Right lobe of liver (tissue), 6 donors: ENCODE data around the gene ASPSCR1. TPM values are rescaled to one million over a fixed set of nuclear protein-coding genes. Genes with fewer than 3 reads are reported as not detected.

Experiments used
- ATAC-seq, 4 donors: fragments of 200-7000 bp; cut with Tn5 transposase; one replicate each; pipeline ENCODE4 v1.9.1; 2020; ENCODE audit warnings: mild to moderate bottlenecking in 4 of 4, moderate library complexity in 4 of 4
- DNase-seq, 3 donors: peaks; one replicate each; pipeline ENCODE4 v3.0.0-alpha.2; 2020
- H3K27ac ChIP-seq, 3 donors: fragments of 200-600 bp; one replicate each; pipeline ENCODE4 v1.8.0; 2022
- H3K27me3 ChIP-seq, 2 donors: fragments of 200-600 bp; one replicate each; pipeline ENCODE4 v1.8.0; 2022
- H3K36me3 ChIP-seq, 4 donors: fragments of 200-600 bp; sonication (generic) in 1 of 4; one replicate each; pipeline versions ENCODE4 v1.5.1 to v1.8.0; 2017 to 2022; ENCODE audit warnings: control low read depth in 1 of 4
- H3K4me1 ChIP-seq, 4 donors: fragments of 200-600 bp; sonication (generic) in 1 of 4; one replicate each; pipeline versions ENCODE4 v1.5.1 to v1.8.0; 2017 to 2022; ENCODE audit warnings: control low read depth in 1 of 4
- H3K4me3 ChIP-seq, 3 donors: fragments of 200-600 bp; one replicate each; pipeline ENCODE4 v1.8.0; 2022
- H3K9me3 ChIP-seq, 4 donors: fragments of 200-600 bp; sonication (generic) in 1 of 4; one replicate each; pipeline versions ENCODE4 v1.5.1 to v1.8.0; 2017 to 2022; ENCODE audit warnings: control low read depth in 1 of 4
- POLR2A ChIP-seq: fragments of 450-650 bp; IDR thresholded peaks from one replicate; pipeline ENCODE4 v1.6.1; 2017; ENCODE audit warnings: antibody characterized with exemption, mild to moderate bottlenecking
- WGBS: methylation state at CpG from one replicate; pipeline ENCODE4 v1.1.6; 2018; ENCODE audit warnings: low coverage, low lambda C conversion rate; ENCODE audit not compliant: insufficient coverage; ENCODE audit errors: missing lambda C conversion rate; 5-methylcytosine and 5-hydroxymethylcytosine counted together
- intact Hi-C, 2 donors: fragments of 100-400 bp; cut with DNase I; formaldehyde crosslinking; loops; one replicate each; pipeline versions ENCODE4 v1.11.2 to v1.14.1; 2022
- total RNA-seq, 6 experiments: library from RNA; depleted of rRNA in 2 of 6; stranded (reverse); fragments of >200 nt in 2 of 6; fragmentation: NEBNext Ultra II Directional in 3 of 6; extraction: Animal tissue kit (Norgen Biotek cat#: 25700) in 3 of 6; gene quantifications; one replicate each; pipeline versions ENCODE4 v1.1.0 to v1.2.4, GENCODE V29; 2016 to 2023
- TF ChIP-seq, protein P1 (sequence below), 4 donors: fragments of 200-600 bp in 3 of 4; fragments of 450-650 bp in 1 of 4; IDR thresholded peaks; one replicate each; pipeline versions ENCODE4 v1.5.1 to v1.8.0; 2016 to 2022; ENCODE audit warnings: antibody characterized with exemption in 4 of 4, mild to moderate bottlenecking in 2 of 4
- donor health status: DM: no; HTN: yes; CAD: no.
- donor health status: DM: no; HTN: no; CAD: no.
- donor health status: DM: no; HTN: no; CAD: no.
- donor health status: DM: no; HTN: yes; CAD: no.
- donor health status: DM: no; HTN: yes; CAD: no.

ASPSCR1 gene
- total RNA-seq, 6 experiments from 2014 or later: 24.4 to 55.6 (median 32.9) TPM

DNA sequence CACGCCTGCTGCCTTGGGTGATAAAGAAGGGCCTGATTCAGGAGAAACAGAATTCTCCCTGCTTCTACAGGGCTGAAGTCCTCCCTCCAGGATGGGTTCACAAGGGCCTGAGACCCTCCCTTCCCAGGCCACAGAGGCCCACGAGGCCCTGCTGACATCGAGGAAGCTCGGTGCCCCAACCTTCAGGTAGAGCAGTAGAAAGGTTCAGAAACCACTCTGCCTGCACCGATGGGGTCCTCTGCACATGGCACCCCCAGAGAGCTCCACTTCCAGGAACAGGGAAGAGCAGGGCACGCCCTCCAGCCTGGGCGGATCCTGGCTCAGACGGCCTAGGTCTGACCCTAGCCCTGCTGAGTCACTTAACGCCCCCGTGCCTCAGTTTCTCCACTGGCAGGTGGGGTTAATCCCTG is 44.5 kb downstream of the ASPSCR1 start:
- intact Hi-C loops: no loop called here
- Histone ChIP-seq H3K4me1 (peaks cover 0 to 37% (median 16%) of the 10 kb centered on the region in 4 donors), H3K4me3 (peak overlapping the region; percentile 84 to 96 (median 94)), H3K27me3 (no peaks in the 10 kb centered on the region), H3K9me3 (no peaks in the 10 kb centered on the region), H3K36me3 (peaks cover 0 to 8% (median 0%) of the 10 kb centered on the region in 4 donors), H3K27ac (peak overlapping the region in 2 of 3 donors; percentile 39 to 75)
- 0% methylated on average over 5 of the region's 10 CpGs for WGBS
- no peak for TF ChIP-seq POLR2A
- TF ChIP-seq, protein P1, sequence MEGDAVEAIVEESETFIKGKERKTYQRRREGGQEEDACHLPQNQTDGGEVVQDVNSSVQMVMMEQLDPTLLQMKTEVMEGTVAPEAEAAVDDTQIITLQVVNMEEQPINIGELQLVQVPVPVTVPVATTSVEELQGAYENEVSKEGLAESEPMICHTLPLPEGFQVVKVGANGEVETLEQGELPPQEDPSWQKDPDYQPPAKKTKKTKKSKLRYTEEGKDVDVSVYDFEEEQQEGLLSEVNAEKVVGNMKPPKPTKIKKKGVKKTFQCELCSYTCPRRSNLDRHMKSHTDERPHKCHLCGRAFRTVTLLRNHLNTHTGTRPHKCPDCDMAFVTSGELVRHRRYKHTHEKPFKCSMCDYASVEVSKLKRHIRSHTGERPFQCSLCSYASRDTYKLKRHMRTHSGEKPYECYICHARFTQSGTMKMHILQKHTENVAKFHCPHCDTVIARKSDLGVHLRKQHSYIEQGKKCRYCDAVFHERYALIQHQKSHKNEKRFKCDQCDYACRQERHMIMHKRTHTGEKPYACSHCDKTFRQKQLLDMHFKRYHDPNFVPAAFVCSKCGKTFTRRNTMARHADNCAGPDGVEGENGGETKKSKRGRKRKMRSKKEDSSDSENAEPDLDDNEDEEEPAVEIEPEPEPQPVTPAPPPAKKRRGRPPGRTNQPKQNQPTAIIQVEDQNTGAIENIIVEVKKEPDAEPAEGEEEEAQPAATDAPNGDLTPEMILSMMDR (IDR thresholded peaks at IDR 0.05): no peak
- DNase-seq: no peak
- ATAC-seq: no peak

DNA sequence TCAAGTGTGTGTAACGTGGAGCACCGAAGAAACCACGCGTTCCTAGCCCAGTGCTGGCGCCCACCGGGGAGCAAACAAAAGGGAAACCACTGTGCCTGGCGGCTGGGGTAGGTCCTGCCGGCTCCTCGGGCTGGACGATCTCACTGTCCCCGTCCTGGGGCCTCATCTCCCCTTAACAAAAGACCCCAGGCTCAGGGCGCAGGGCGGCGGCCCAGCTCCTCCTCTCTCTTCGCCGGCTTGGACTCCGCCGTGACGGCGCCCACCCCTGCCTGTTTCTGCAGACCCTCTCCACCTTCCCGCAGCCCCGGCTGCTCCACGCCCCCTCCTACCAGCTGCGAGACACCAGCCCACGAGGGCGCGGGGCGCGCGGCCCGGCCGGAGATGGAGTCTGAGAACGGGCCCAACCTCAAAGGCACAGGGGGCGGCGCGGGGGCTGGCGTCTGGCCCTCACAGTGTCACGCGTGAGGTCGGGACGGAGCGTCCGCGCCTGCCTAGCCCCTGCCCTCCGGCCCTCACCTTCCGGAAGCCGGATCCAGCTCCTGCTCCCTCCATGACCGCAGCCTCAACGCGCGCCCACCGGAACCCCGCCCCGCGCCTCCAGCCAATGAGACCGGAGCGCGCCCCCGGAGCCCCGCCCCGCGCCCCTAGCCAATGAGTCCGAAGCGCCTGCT is 45.0 kb downstream of the ASPSCR1 start, which contains the start of gene CENPX:
TSS of gene CENPX (minus strand) at position 569 of the 671 bp plus-strand sequence. CDS start at position 552, 17 bp downstream.
- DNase-seq: no peak

DNA sequence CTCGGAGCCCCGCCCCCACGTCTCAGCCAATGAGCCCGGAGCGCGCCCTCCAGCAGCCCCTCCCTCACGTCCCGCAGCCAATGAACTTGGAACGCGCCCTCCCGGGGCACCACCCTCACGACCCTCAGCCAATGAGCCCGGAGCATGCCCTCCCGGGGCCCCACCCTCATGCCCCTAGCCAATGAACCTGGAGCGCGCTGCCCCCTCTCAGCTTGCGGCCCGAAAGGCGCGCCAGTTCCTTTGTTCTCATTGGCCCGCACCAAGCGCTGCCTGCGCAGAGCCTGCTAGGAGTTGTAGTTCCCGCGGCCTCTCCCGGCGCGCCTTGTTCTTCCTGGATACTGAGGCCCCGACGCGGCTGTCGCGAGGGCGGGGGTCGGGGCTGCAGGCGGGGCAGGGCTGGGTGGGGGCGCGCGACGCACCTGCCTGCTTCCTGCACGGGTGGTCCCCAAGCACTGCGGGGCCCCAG is 45.6 kb downstream of the ASPSCR1 start, which contains the start of gene LRRC45:
TSS of gene LRRC45 (plus strand) at position 325 of the 466 bp plus-strand sequence. CDS start 339 bp downstream, outside the sequence.
- WGBS: no CpG with 5 or more reads among the region's 42 CpGs
- H3K4me3 ChIP-seq: peak within 1 kb of the TSS; percentile 84 to 96 (median 94)
- peak within 1 kb of the TSS; percentile 53 to 75 (median 63) for H3K27ac ChIP-seq
- H3K9me3 ChIP-seq: no peaks in the 10 kb centered on the region
- DNase-seq (peak; percentile 100), ATAC-seq (peak; percentile 77 to 90 (median 86))
- TF ChIP-seq, protein P1 (IDR thresholded peaks at IDR 0.05): no peak
- TF ChIP-seq POLR2A: no peak
- peaks cover 0 to 37% (median 17%) of the 10 kb centered on the region in 4 donors for H3K4me1 ChIP-seq
- intact Hi-C loops: no loop called here
- H3K27me3 ChIP-seq: no peaks in the 10 kb centered on the region
- peaks cover 0 to under 1% (median 0%) of the 10 kb centered on the region in 4 donors for H3K36me3 ChIP-seq

More for the DNA sequence above, 45.0 kb downstream of the ASPSCR1 start, which contains the start of gene CENPX:
- intact Hi-C loops: no loop called here
- Histone ChIP-seq H3K36me3 (peaks cover 0 to 6% (median 0%) of the 10 kb centered on the region in 4 donors), H3K27me3 (no peaks in the 10 kb centered on the region), H3K27ac (peak within 1 kb of the TSS; percentile 53 to 75 (median 63)), H3K4me3 (peak within 1 kb of the TSS; percentile 84 to 96 (median 94)), H3K9me3 (no peaks in the 10 kb centered on the region), H3K4me1 (peaks cover 0 to 37% (median 17%) of the 10 kb centered on the region in 4 donors)
- WGBS: 5% methylated on average over 13 of the region's 64 CpGs
- no peak for ATAC-seq
- peak; percentile 65 for TF ChIP-seq POLR2A
- TF ChIP-seq, protein P1 (IDR thresholded peaks at IDR 0.05): peak in 1 of 4 donors; percentile 4

DNA sequence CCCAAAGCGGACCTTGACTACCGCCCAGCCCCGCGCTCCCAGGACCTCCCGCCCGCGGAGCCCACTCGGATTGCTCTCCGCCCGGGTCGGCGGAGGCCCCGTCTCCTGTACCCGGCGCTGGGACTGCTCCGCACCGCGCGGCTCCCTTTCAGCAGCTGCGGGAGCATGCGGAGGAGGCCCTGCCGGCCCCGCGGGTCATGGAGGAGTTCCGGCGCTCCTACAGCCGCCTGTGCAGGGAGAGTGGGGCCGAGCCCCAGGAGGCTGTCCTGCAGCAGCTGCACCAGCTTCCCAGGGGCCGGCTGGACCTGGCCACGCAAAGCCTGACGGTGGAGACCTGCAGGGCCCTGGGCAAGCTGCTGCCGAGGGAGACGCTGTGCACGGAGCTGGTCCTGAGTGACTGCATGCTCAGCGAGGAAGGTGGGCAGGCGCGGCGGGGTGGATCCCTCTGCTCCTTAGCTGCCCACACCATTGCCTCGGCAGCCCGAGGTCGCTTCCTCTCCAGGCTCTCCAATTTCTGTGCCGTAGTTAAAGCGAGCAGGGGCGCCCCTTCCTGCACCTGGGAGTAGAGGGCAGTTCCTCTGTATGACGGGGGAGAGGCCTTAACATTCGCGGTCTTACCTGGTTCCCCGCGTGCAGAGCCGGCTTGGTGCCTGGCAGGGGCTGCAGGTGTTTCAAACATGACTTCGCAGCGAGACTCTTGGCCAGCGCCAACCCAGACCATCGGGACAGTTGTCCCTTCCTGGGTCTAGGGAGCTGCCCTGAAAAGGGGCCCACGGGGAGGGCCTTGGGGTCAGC is 46.2 kb downstream of the ASPSCR1 start:
- intact Hi-C loops: no loop called here
- no peak for DNase-seq
- no peaks in the 10 kb centered on the region for H3K27me3 ChIP-seq
- H3K4me3 ChIP-seq: peak overlapping the region; percentile 79 to 80 (median 79)
- WGBS: 0% methylated on average over 9 of the region's 55 CpGs
- H3K27ac ChIP-seq: peak overlapping the region in 2 of 3 donors; percentile 42 to 53
- ATAC-seq: no peak
- no peaks in the 10 kb centered on the region for H3K9me3 ChIP-seq
- peaks cover 0 to 37% (median 17%) of the 10 kb centered on the region in 4 donors for H3K4me1 ChIP-seq
- TF ChIP-seq, protein P1 (IDR thresholded peaks at IDR 0.05): no peak
- no peaks in the 10 kb centered on the region for H3K36me3 ChIP-seq
